Trophoblast cell (in vitro differentiated cells and primary cell): ENCODE data around the gene CXCL8.
A peak's percentile ranks its signal among the peaks of the same experiment; 100 is the strongest.

Experiments used
- DNase-seq, 2 donors: peaks; one replicate each; pipeline ENCODE4 v3.0.0-alpha.2; 2016
- H2AFZ ChIP-seq: 2 replicates; pipeline ENCODE4 v1.6.1; 2013; ENCODE audit warnings: low read length, moderate library complexity, mild to moderate bottlenecking; ENCODE audit not compliant: insufficient read depth, poor library complexity
- H2AK5ac ChIP-seq: 2 replicates; pipeline ENCODE4 v1.6.1; 2013; ENCODE audit warnings: mild to moderate bottlenecking, low read length
- H2BK120ac ChIP-seq: 2 replicates; pipeline ENCODE4 v1.6.1; 2013; ENCODE audit warnings: low read length, mild to moderate bottlenecking, moderate library complexity; ENCODE audit not compliant: insufficient read depth, poor library complexity
- H2BK12ac ChIP-seq: 2 replicates; pipeline ENCODE4 v1.6.1; 2013; ENCODE audit warnings: mild to moderate bottlenecking, low read length, moderate library complexity
- H2BK5ac ChIP-seq: 2 replicates; pipeline ENCODE4 v1.6.1; 2013; ENCODE audit warnings: low read length, low read depth, moderate library complexity, mild to moderate bottlenecking; ENCODE audit not compliant: poor library complexity
- H3K14ac ChIP-seq: 2 replicates; pipeline ENCODE4 v1.6.1; 2013; ENCODE audit warnings: mild to moderate bottlenecking, low read length
- H3K18ac ChIP-seq: 2 replicates; pipeline ENCODE4 v1.6.1; 2013; ENCODE audit warnings: mild to moderate bottlenecking, low read length
- H3K23ac ChIP-seq: 2 replicates; pipeline ENCODE4 v1.6.1; 2013; ENCODE audit warnings: low read length
- H3K27ac ChIP-seq: 2 replicates; pipeline ENCODE4 v1.5.1; 2013; ENCODE audit warnings: low read depth, mild to moderate bottlenecking, inconsistent platforms, low read length, moderate library complexity
- H3K27me3 ChIP-seq: 2 replicates; pipeline ENCODE4 v1.6.1; 2013; ENCODE audit warnings: inconsistent platforms, mild to moderate bottlenecking, low read length, moderate library complexity; ENCODE audit not compliant: insufficient read depth
- H3K36me3 ChIP-seq, 2 experiments: 1 replicate in 1 of 2; 2 replicates in 1 of 2; pipeline ENCODE4 v1.6.1; 2013; ENCODE audit warnings: low read length in 2 of 2, mild to moderate bottlenecking in 2 of 2, moderate library complexity in 1 of 2; ENCODE audit not compliant: insufficient read depth in 2 of 2, control insufficient read depth in 1 of 2
- H3K4ac ChIP-seq: 2 replicates; pipeline ENCODE4 v1.6.1; 2013; ENCODE audit warnings: low read depth, mild to moderate bottlenecking, low read length, moderate library complexity
- H3K4me1 ChIP-seq, 2 experiments: 1 replicate in 1 of 2; 2 replicates in 1 of 2; pipeline ENCODE4 v1.6.1; 2013; ENCODE audit warnings: low read length in 2 of 2, mild to moderate bottlenecking in 2 of 2, moderate library complexity in 1 of 2; ENCODE audit not compliant: insufficient read depth in 2 of 2, control insufficient read depth in 1 of 2
- H3K4me2 ChIP-seq: 2 replicates; pipeline ENCODE4 v1.6.1; 2013; ENCODE audit warnings: inconsistent platforms, mild to moderate bottlenecking, low read length, moderate library complexity
- H3K4me3 ChIP-seq: 2 replicates; pipeline ENCODE4 v1.5.1; 2013; ENCODE audit warnings: mild to moderate bottlenecking, low read depth, low read length, inconsistent platforms
- H3K79me1 ChIP-seq: one replicate; pipeline ENCODE4 v1.6.1; 2013; ENCODE audit warnings: low read length
- H3K79me2 ChIP-seq: 2 replicates; pipeline ENCODE4 v1.6.1; 2013; ENCODE audit warnings: low read length, mild to moderate bottlenecking; ENCODE audit not compliant: control insufficient read depth, insufficient read depth, poor library complexity
- H3K9ac ChIP-seq: 2 replicates; pipeline ENCODE4 v1.6.1; 2013; ENCODE audit warnings: mild to moderate bottlenecking, low read length
- H3K9me3 ChIP-seq: 2 replicates; pipeline ENCODE4 v1.6.1; 2013; ENCODE audit warnings: low read depth, mild to moderate bottlenecking, control low read depth, inconsistent platforms, low read length; ENCODE audit not compliant: insufficient read depth
- H4K12ac ChIP-seq: 2 replicates; pipeline ENCODE4 v1.6.1; 2013; ENCODE audit warnings: low read depth, mild to moderate bottlenecking, low read length, moderate library complexity
- H4K8ac ChIP-seq: 2 replicates; pipeline ENCODE4 v1.6.1; 2013; ENCODE audit warnings: low read depth, mild to moderate bottlenecking, low read length, moderate library complexity
- H4K91ac ChIP-seq: one replicate; pipeline ENCODE4 v1.6.1; 2013; ENCODE audit warnings: low read depth, mild to moderate bottlenecking, low read length, moderate library complexity
- WGBS: extraction: QIAGEN DNeasy Blood & Tissue Kit; methylation state at CpG from one replicate; pipeline ENCODE4 v1.1.7; 2013; ENCODE audit warnings: missing lambda C conversion rate; ENCODE audit not compliant: insufficient read length, insufficient coverage; ENCODE audit errors: extremely low coverage; 5-methylcytosine and 5-hydroxymethylcytosine counted together

CXCL8 gene

DNA sequence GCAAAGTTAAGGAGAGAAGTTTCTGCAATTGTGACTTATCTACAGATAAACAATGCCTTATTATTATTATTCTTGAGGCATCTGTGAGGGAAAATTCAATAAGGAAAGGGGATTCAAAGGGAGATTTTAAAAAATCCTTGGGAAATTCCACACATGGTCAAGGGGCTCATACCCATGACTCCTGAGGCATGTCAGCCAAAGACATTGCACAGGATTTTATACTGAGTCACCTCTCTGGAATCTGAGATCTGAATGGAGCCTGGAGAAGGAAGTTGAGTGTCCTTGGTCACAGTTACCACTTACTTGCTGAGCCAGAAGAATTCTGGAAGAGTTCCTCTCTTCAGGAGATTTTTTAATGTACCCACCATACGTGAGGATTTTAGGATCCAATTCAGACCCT is 14.4 kb upstream of the CXCL8 start:
- Histone ChIP-seq H3K4me1 (peaks cover 8 to 12% of the 10 kb centered on the region in 2 experiments), H4K12ac (no peak overlapping the region), H2AK5ac (no peak overlapping the region), H3K9me3 (no peaks in the 10 kb centered on the region), H3K4me2 (no peak overlapping the region), H3K9ac (no peak overlapping the region), H3K4ac (no peak overlapping the region), H3K79me1 (peaks cover 14% of the 10 kb centered on the region), H3K18ac (no peak overlapping the region), H3K27me3 (no peaks in the 10 kb centered on the region), H3K23ac (no peak overlapping the region), H3K27ac (peak overlapping the region; percentile 42), H4K8ac (peak overlapping the region; percentile 51), H3K14ac (peak overlapping the region; percentile 78), H2BK12ac (peak overlapping the region; percentile 97), H2BK120ac (peak overlapping the region; percentile 84), H4K91ac (no peak overlapping the region), H3K4me3 (no peak overlapping the region), H3K36me3 (no peaks in the 10 kb centered on the region), H3K79me2 (no peaks in the 10 kb centered on the region), H2AFZ (no peak overlapping the region), H2BK5ac (peak overlapping the region; percentile 69)
- DNase-seq: peak; percentile 50 to 86
- no CpG with 5 or more reads among the region's 1 CpG for WGBS

DNA sequence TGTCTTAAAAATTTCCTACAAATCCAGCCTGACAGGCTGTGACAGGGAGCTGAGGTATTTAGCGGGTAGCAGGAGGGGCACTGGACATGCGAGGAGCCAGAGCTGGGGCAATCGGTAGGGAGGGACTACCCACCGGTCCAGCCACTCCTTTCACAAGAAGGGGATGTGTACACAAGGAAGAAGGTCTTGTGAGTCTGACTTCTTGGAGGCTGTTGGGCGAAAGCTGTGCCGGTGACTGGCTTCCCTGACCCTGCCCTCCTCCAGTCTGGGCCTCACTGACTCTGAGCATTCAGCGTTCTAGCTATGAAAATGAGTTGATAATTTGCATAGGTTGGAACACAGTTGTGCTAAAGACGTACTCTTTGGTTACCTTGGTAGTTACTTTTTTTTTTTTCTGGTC is 12.7 kb upstream of the CXCL8 start:
- WGBS: no CpG with 5 or more reads among the region's 8 CpGs
- Histone ChIP-seq H3K4me2 (no peak overlapping the region), H2AFZ (no peak overlapping the region), H2BK5ac (no peak overlapping the region), H3K9ac (no peak overlapping the region), H2BK12ac (peak overlapping the region; percentile 21), H3K9me3 (no peaks in the 10 kb centered on the region), H4K91ac (no peak overlapping the region), H3K79me2 (no peaks in the 10 kb centered on the region), H2BK120ac (no peak overlapping the region), H3K14ac (no peak overlapping the region), H3K27ac (no peak overlapping the region), H3K79me1 (peaks cover 14% of the 10 kb centered on the region), H3K36me3 (no peaks in the 10 kb centered on the region), H4K8ac (no peak overlapping the region), H2AK5ac (no peak overlapping the region), H4K12ac (no peak overlapping the region), H3K18ac (no peak overlapping the region), H3K4me1 (peaks cover 8 to 12% of the 10 kb centered on the region in 2 experiments), H3K4ac (no peak overlapping the region), H3K23ac (no peak overlapping the region), H3K27me3 (no peaks in the 10 kb centered on the region), H3K4me3 (no peak overlapping the region)
- peak; percentile 72 to 83 for DNase-seq

DNA sequence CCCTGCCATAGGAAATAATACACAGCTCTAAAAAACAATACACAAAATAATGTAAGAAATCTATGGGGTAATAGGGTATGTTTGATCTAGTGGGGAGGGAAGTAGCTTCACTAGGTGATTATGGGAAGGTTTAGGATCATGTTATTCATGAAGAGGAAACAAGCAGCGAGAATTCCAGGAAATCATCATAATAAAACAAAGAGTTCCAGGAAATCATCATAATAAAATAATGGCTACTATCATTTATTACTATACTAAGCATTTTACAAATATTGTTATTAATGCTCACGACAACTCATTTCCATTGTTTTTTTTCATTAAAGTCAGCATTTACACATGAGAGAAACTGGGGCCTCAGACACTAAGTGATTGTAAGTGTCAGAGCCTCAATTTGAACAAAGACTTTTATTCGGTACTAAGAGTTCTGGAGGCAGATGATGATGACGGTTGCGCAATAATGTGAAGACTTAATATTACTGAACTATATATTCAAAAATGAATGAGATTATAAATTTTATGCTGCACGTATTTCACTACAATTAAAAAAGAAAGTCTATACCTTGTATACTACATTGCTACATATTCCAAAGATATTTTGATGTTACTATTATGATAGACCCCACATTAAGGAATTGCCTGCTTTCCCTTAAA is 12.2 kb upstream of the CXCL8 start:
- Histone ChIP-seq H3K4me3 (no peak overlapping the region), H3K4me1 (peaks cover 8 to 12% of the 10 kb centered on the region in 2 experiments), H2BK12ac (no peak overlapping the region), H2AK5ac (no peak overlapping the region), H2BK5ac (no peak overlapping the region), H4K91ac (no peak overlapping the region), H3K79me2 (no peaks in the 10 kb centered on the region), H3K9me3 (no peaks in the 10 kb centered on the region), H3K36me3 (no peaks in the 10 kb centered on the region), H4K12ac (no peak overlapping the region), H3K27ac (no peak overlapping the region), H2AFZ (no peak overlapping the region), H3K14ac (no peak overlapping the region), H4K8ac (no peak overlapping the region), H3K79me1 (peaks cover 14% of the 10 kb centered on the region), H3K27me3 (no peaks in the 10 kb centered on the region), H3K4me2 (no peak overlapping the region), H3K9ac (no peak overlapping the region), H3K23ac (no peak overlapping the region), H2BK120ac (no peak overlapping the region), H3K18ac (no peak overlapping the region), H3K4ac (no peak overlapping the region)
- WGBS: no CpG with 5 or more reads among the region's 6 CpGs
- DNase-seq: no peak

DNA sequence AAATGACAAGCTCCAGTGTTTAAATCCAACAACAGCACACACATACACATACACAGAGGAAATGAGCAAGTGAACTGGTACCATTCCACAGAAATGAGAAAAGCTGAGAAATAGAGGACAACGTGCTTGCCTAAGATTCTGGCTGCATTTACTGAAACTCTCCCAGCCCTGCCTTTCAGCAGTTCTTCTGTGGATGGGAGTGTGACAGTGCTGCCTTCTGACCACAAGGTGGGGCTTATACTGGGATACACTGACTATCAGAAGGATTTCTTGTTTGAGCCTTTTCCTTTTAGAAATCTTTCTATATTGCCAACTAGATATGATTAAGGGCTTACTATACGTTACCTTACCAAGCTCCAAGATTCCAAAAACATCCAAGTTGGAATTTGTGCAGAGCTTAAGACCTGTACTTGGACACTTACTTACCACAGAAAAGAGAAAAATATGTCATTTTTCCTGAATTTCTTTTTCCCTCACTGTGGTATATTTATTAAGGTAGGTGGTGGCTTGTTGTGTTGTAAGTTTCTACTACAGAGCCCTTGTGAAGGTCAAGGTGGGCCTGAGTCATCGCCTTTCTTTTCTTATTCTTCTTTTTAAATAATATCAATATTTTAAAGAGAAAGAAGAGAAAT is 10.7 kb upstream of the CXCL8 start:
- H3K23ac ChIP-seq: no peak overlapping the region
- no peaks in the 10 kb centered on the region for H3K9me3 ChIP-seq
- DNase-seq: peak; percentile 51 to 69
- H4K8ac ChIP-seq: no peak overlapping the region
- no peak overlapping the region for H3K4ac ChIP-seq
- H3K79me2 ChIP-seq: no peaks in the 10 kb centered on the region
- peaks cover 10% of the 10 kb centered on the region for H3K79me1 ChIP-seq
- no CpG with 5 or more reads among the region's 3 CpGs for WGBS
- no peak overlapping the region for H3K18ac ChIP-seq
- no peaks in the 10 kb centered on the region for H3K36me3 ChIP-seq
- H2AFZ ChIP-seq: no peak overlapping the region
- no peaks in the 10 kb centered on the region for H3K27me3 ChIP-seq
- H3K4me3 ChIP-seq: no peak overlapping the region
- H2BK12ac ChIP-seq: no peak overlapping the region
- no peak overlapping the region for H3K4me2 ChIP-seq
- no peak overlapping the region for H2BK120ac ChIP-seq
- no peak overlapping the region for H2BK5ac ChIP-seq
- no peak overlapping the region for H2AK5ac ChIP-seq
- H3K4me1 ChIP-seq: peaks cover 8 to 9% of the 10 kb centered on the region in 2 experiments
- H3K14ac ChIP-seq: no peak overlapping the region
- no peak overlapping the region for H4K91ac ChIP-seq
- no peak overlapping the region for H3K9ac ChIP-seq
- no peak overlapping the region for H4K12ac ChIP-seq
- no peak overlapping the region for H3K27ac ChIP-seq
